ENCODE measurements around the gene SPTBN5. TPM values are rescaled to one million over a fixed set of nuclear protein-coding genes. Genes with fewer than 3 reads are reported as not detected.

The SPTBN5 gene
- total and polyA plus RNA-seq, 10 of the 15 experiments (the other 5 are each of a cell fraction or from before 2014, with no cell fraction given): under 0.01 to 0.18 (median 0.04) TPM; not detected in 4

DNA sequence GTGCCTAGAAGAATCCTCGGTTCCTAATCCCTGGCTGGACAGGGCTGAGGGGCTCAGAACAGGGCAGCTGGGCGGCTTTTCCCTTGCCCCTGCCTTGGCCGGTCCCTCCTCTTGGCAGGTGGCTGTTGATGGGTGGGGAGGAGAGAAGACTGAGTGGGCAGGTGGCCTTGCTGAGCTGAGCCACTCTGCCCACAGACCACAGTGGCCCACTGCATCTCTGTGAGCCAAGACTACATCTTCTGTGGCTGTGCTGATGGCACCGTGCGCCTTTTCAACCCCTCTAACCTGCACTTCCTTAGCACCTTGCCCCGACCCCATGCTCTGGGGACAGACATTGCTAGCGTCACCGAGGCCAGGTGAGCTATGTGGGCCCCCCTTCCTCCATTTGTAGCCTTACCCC, 80.4 kb downstream of the SPTBN5 start:
- SMC1A ChIA-PET (ENCODE audit: uncharacterized antibody, unreplicated experiment): interaction anchor here (1.2 to 8.3 kb wide), 2 partner anchors 39 to 46 kb away, joined by 4 to 268 read pairs; partner anchors contain the start of gene MAPKBP1
- TF ChIP-seq RFX5 (IDR thresholded peaks at IDR 0.05; ENCODE audit: low read depth, low read length) (no peak), SMC3 (IDR thresholded peaks at IDR 0.05; ENCODE audit: borderline replicate concordance, low read length) (no peak), CHD4 (IDR thresholded peaks at IDR 0.05) (no peak), ZZZ3 (IDR thresholded peaks at IDR 0.05; ENCODE audit: control insufficient read depth, insufficient read length, low read depth) (no peak), HDGF (IDR thresholded peaks at IDR 0.05) (no peak), PML (IDR thresholded peaks at IDR 0.05; ENCODE audit: low read length) (no peak), RUNX3 (IDR thresholded peaks at IDR 0.05; ENCODE audit: low read length) (no peak)
- no peak overlapping the region for H3K9ac ChIP-seq (ENCODE audit: control insufficient read depth, insufficient read depth, low read length)
- CTCF ChIA-PET: interaction anchor here (3.4 to 6.3 kb wide), 4 partner anchors 38 to 256 kb away, joined by 19 to 365 read pairs (median 36); partner anchors contain the start of gene MAPKBP1
- BruUV-seq (replicated peaks): no TSS peak
- H3K27me3 ChIP-seq (replicated peaks in 1 of 2; ENCODE audit: control insufficient read depth in 2 of 2, insufficient read depth in 2 of 2, low read length in 1 of 2): no peaks in the 10 kb centered on the region
- peaks cover 0 to 18% of the 10 kb centered on the region in 2 experiments; a peak in 3 of 4 replicates for H3K36me3 ChIP-seq (ENCODE audit: control insufficient read depth in 2 of 2, insufficient read depth in 2 of 2, low read length in 1 of 2)
- H3K4me2 ChIP-seq (ENCODE audit: control insufficient read depth, insufficient read depth): no peak overlapping the region
- H3K9me3 ChIP-seq (replicated peaks; ENCODE audit: control insufficient read depth, insufficient read depth, low read length): no peaks in the 10 kb centered on the region
- no peak overlapping the region for H3K27ac ChIP-seq (ENCODE audit: control insufficient read depth, insufficient read depth)
- ATAC-seq (no peak), FAIRE-seq (no peak), DNase-seq (ENCODE audit: low read depth, low spot score) (no peak)
- H4K20me1 ChIP-seq (ENCODE audit: control insufficient read depth, insufficient read depth): no peaks in the 10 kb centered on the region
- no peak overlapping the region for H3K4me3 ChIP-seq
- POLR2A ChIA-PET: interaction anchor here (0.8 kb wide), 1 partner anchor 39 kb away, joined by 3 read pairs; the partner anchor contains the start of gene MAPKBP1
- in situ Hi-C loops (cut with MboI) (loop anchor here (5.0 kb wide), 1 partner anchor 41 kb away; the partner anchor contains the start of gene MAPKBP1), intact Hi-C loops (cut with micrococcal nuclease; ENCODE audit: unreplicated experiment) (loop anchor here (5.0 to 10.0 kb wide), 3 partner anchors 119 to 346 kb away; no protein-coding TSS in a partner anchor)
- no peak overlapping the region for H2AFZ ChIP-seq (ENCODE audit: control insufficient read depth, low read depth, low read length)
- H3K79me2 ChIP-seq (ENCODE audit: control insufficient read depth, insufficient read depth, low read length): no peaks in the 10 kb centered on the region
- 83% methylated on average over 8 of the region's 8 CpGs for WGBS (ENCODE audit: insufficient coverage, insufficient replicate concordance, low lambda C conversion rate, missing lambda C conversion rate)
- RAD21 ChIA-PET (ENCODE audit: unreplicated experiment): interaction anchor here (0.8 to 12.6 kb wide), 3 partner anchors 39 to 348 kb away, joined by 3 to 305 read pairs (median 4); partner anchors contain the start of gene MAPKBP1
- no peaks in the 10 kb centered on the region for H3K4me1 ChIP-seq (ENCODE audit: control insufficient read depth, insufficient read depth, low read length)

All from GM12878 (cell line).